Measurements from ENCODE around the gene PDE4A. TPM values are rescaled to one million over a fixed set of nuclear protein-coding genes. Genes with fewer than 3 reads are reported as not detected.

PDE4A gene
- total and polyA plus RNA-seq, 2 experiments from 2014 or later = 2.4 to 15.9 TPM

GRCh38 chr19:10421240-10422045, 1.1 kb downstream of the PDE4A start:
- WGBS, 2 experiments (ENCODE audit: low coverage in 1 of 2, low lambda C conversion rate in 2 of 2, missing lambda C conversion rate in 2 of 2) = 20 to 26% methylated on average over 17 of the region's 17 CpGs
- DNase-seq = no peak
- Histone ChIP-seq H3K9ac (no peak overlapping the region), H3F3A (ENCODE audit: insufficient read depth) (peaks cover 13% of the 10 kb centered on the region; the same call in 1 of the 2 replicates), H3K27ac (no peak overlapping the region), H3K4me2 (ENCODE audit: unreplicated experiment) (peak overlapping the region; percentile 55), H4K20me1 (ENCODE audit: insufficient read depth) (no peaks in the 10 kb centered on the region), H2AFZ (no peak overlapping the region; the same call in 1 of the 2 replicates), H3K27me3 (replicated peaks; ENCODE audit: insufficient read depth) (peaks cover 23% of the 10 kb centered on the region), H3K79me2 (ENCODE audit: insufficient read depth) (no peaks in the 10 kb centered on the region), H3K36me3 (ENCODE audit: low read depth) (no peaks in the 10 kb centered on the region), H3K4me3 (peak overlapping the region; percentile 59; the same call in 1 of the 2 replicates), H3K9me3 (ENCODE audit: low read depth) (no peaks in the 10 kb centered on the region), H3K9me2 (ENCODE audit: insufficient read depth) (no peaks in the 10 kb centered on the region), H3K4me1 (ENCODE audit: insufficient read depth) (peaks cover 7% of the 10 kb centered on the region; the same call in 1 of the 2 replicates)
- in situ Hi-C loops (cut with MboI) = no loop called here
- TF ChIP-seq EZH2phosphoT487 (IDR thresholded peaks at IDR 0.05; ENCODE audit: insufficient read depth, low read depth) (no peak), EZH2 (IDR thresholded peaks at IDR 0.05; ENCODE audit: insufficient read depth, poor library complexity, severe bottlenecking) (no peak)

DNA sequence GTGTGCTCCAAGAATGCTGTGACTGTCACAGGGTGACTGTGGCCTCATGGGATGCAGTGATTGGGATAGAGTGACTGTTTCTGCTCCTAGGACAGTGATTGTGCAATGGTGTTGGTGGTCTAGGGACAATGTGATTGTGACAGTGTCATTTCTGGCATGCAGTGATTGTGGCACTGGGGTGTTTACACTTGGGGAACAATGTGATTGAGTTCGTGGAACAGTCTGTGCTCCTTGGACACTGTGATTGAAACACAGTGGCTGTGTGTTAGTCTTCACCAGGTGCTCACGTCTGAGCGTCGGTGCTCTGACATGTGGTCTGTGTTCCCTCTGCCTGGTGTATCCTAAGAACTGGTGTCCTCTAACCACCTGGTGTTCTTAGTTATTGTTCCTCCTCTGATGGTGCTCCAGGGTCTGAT, 1.7 kb downstream of the PDE4A start:
- no peaks in the 10 kb centered on the region for H3K79me2 ChIP-seq (ENCODE audit: insufficient read depth)
- no peaks in the 10 kb centered on the region for H4K20me1 ChIP-seq (ENCODE audit: insufficient read depth)
- H3K27ac ChIP-seq = no peak overlapping the region
- TF ChIP-seq EZH2phosphoT487 (IDR thresholded peaks at IDR 0.05; ENCODE audit: insufficient read depth, low read depth) = no peak
- no peak for TF ChIP-seq EZH2 (IDR thresholded peaks at IDR 0.05; ENCODE audit: insufficient read depth, poor library complexity, severe bottlenecking)
- no peak overlapping the region for H3K9ac ChIP-seq
- peaks cover 7% of the 10 kb centered on the region; the same call in 1 of the 2 replicates for H3K4me1 ChIP-seq (ENCODE audit: insufficient read depth)
- H3K9me2 ChIP-seq (ENCODE audit: insufficient read depth) = no peaks in the 10 kb centered on the region
- H3K4me3 ChIP-seq = no peak overlapping the region
- H3F3A ChIP-seq (ENCODE audit: insufficient read depth) = peaks cover 13% of the 10 kb centered on the region; the same call in 1 of the 2 replicates
- H3K36me3 ChIP-seq (ENCODE audit: low read depth) = no peaks in the 10 kb centered on the region
- no peaks in the 10 kb centered on the region for H3K9me3 ChIP-seq (ENCODE audit: low read depth)
- no peak overlapping the region for H3K4me2 ChIP-seq (ENCODE audit: unreplicated experiment)
- peaks cover 23% of the 10 kb centered on the region for H3K27me3 ChIP-seq (replicated peaks; ENCODE audit: insufficient read depth)
- DNase-seq = no peak
- in situ Hi-C loops (cut with MboI) = no loop called here
- H2AFZ ChIP-seq = no peak overlapping the region
- WGBS, 2 experiments (ENCODE audit: low coverage in 1 of 2, low lambda C conversion rate in 2 of 2, missing lambda C conversion rate in 2 of 2) = 30 to 52% methylated on average over 4 of the region's 4 CpGs

GRCh38 chr19:10422846-10423245, 2.5 kb downstream of the PDE4A start:
- no peak for DNase-seq
- Histone ChIP-seq H3K4me1 (ENCODE audit: insufficient read depth) (peaks cover 7% of the 10 kb centered on the region; the same call in 1 of the 2 replicates), H3K4me2 (ENCODE audit: unreplicated experiment) (no peak overlapping the region), H3K9ac (no peak overlapping the region), H4K20me1 (ENCODE audit: insufficient read depth) (no peaks in the 10 kb centered on the region), H3K79me2 (ENCODE audit: insufficient read depth) (no peaks in the 10 kb centered on the region), H3K9me2 (ENCODE audit: insufficient read depth) (no peaks in the 10 kb centered on the region), H3K27me3 (replicated peaks; ENCODE audit: insufficient read depth) (peaks cover 20% of the 10 kb centered on the region), H3K27ac (no peak overlapping the region), H2AFZ (no peak overlapping the region), H3K36me3 (ENCODE audit: low read depth) (no peaks in the 10 kb centered on the region), H3K9me3 (ENCODE audit: low read depth) (no peaks in the 10 kb centered on the region), H3K4me3 (no peak overlapping the region), H3F3A (ENCODE audit: insufficient read depth) (peaks cover 10% of the 10 kb centered on the region; the same call in 1 of the 2 replicates)
- WGBS, 2 experiments (ENCODE audit: low coverage in 1 of 2, low lambda C conversion rate in 2 of 2, missing lambda C conversion rate in 2 of 2) = 80 to 83% methylated on average over 3 of the region's 3 CpGs
- TF ChIP-seq EZH2 (IDR thresholded peaks at IDR 0.05; ENCODE audit: insufficient read depth, poor library complexity, severe bottlenecking) (no peak), EZH2phosphoT487 (IDR thresholded peaks at IDR 0.05; ENCODE audit: insufficient read depth, low read depth) (no peak)
- in situ Hi-C loops (cut with MboI) = no loop called here

DNA sequence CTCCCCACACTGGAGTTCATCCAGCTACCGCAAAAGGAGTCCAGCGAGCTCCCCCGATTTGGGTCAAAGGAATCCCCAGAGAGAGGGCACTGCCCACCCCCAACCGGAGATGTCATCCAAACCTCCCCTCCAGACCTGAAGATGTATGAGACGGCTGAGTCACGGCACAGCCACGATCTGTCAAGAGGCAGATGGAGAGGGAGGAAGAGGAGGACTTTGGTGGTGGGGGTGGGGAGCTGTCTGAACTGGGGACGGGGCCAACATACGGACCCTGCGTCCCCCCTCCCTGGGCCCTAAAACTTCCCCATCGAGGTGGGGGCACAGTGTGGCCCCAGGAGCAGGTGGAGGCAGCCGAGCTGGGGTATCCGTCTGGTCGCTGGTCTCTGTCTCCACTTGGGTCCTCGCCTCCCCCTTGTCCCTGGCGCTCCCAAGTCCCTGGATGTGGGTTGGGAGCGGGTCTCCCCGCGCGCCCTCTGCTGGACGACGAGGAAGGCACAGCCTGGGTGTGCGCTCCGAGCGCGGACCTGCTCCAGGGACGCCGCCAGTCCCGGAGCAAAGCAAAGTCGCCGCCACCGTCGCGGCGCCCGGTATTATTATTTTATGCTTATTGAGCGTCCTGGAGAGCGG, 3.8 kb downstream of the PDE4A start:
- H3K79me2 ChIP-seq (ENCODE audit: insufficient read depth) = no peaks in the 10 kb centered on the region
- DNase-seq = peak; percentile 82
- in situ Hi-C loops (cut with MboI) = no loop called here
- no peak overlapping the region for H3K27ac ChIP-seq
- H3K9ac ChIP-seq = no peak overlapping the region
- peaks cover 7% of the 10 kb centered on the region for H3F3A ChIP-seq (ENCODE audit: insufficient read depth)
- peak overlapping the region; percentile 78 for H3K4me2 ChIP-seq (ENCODE audit: unreplicated experiment)
- peak overlapping the region; percentile 57 for H3K4me3 ChIP-seq
- H3K4me1 ChIP-seq (ENCODE audit: insufficient read depth) = no peaks in the 10 kb centered on the region
- no peaks in the 10 kb centered on the region for H3K9me3 ChIP-seq (ENCODE audit: low read depth)
- TF ChIP-seq EZH2 (IDR thresholded peaks at IDR 0.05; ENCODE audit: insufficient read depth, poor library complexity, severe bottlenecking) = no peak
- TF ChIP-seq EZH2phosphoT487 (IDR thresholded peaks at IDR 0.05; ENCODE audit: insufficient read depth, low read depth) = no peak
- H3K9me2 ChIP-seq (ENCODE audit: insufficient read depth) = no peaks in the 10 kb centered on the region
- H3K27me3 ChIP-seq (replicated peaks; ENCODE audit: insufficient read depth) = peaks cover 12% of the 10 kb centered on the region
- 2 to 3% methylated on average over 34 to 38 of the region's 38 CpGs for WGBS, 2 experiments (ENCODE audit: low coverage in 1 of 2, low lambda C conversion rate in 2 of 2, missing lambda C conversion rate in 2 of 2)
- no peaks in the 10 kb centered on the region for H4K20me1 ChIP-seq (ENCODE audit: insufficient read depth)
- H3K36me3 ChIP-seq (ENCODE audit: low read depth) = no peaks in the 10 kb centered on the region
- peak overlapping the region; percentile 62 for H2AFZ ChIP-seq
